CD4-positive, alpha-beta T cell treated with Interleukin-6 for 4 hours (primary cell): Measurements from ENCODE around the gene TMEM94.
A peak's percentile ranks its signal among the peaks of the same experiment; 100 is the strongest.

ENCODE experiments used
- DNase-seq: peaks from one replicate; pipeline ENCODE4 v3.0.0-alpha.2; 2020; ENCODE audit warnings: mixed read lengths

The TMEM94 gene

DNA sequence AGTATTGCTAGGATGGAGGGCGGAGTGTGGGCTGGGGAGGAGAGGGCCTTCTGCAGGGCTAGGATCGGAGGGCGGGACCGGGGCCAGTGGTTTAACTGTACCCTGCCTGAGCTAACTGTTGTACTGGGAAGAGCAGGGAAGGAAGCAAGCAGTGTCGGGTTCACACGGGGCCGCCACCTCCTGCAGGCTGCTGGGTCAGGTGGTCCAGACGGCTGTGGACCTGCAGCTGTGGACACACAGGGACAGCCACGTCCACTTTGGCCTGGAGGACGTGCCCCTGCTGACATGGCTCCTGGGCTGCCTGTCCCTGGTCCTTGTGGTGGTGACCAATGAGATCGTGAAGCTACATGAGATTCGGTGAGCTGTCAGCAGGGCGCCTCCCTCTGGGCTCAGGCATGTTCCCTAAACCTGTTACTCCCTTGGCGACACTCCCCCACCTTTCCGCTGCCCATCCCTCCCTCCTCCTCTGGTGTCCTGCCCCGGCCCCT, 42.3 kb downstream of the TMEM94 start:
- DNase-seq = no peak

DNA sequence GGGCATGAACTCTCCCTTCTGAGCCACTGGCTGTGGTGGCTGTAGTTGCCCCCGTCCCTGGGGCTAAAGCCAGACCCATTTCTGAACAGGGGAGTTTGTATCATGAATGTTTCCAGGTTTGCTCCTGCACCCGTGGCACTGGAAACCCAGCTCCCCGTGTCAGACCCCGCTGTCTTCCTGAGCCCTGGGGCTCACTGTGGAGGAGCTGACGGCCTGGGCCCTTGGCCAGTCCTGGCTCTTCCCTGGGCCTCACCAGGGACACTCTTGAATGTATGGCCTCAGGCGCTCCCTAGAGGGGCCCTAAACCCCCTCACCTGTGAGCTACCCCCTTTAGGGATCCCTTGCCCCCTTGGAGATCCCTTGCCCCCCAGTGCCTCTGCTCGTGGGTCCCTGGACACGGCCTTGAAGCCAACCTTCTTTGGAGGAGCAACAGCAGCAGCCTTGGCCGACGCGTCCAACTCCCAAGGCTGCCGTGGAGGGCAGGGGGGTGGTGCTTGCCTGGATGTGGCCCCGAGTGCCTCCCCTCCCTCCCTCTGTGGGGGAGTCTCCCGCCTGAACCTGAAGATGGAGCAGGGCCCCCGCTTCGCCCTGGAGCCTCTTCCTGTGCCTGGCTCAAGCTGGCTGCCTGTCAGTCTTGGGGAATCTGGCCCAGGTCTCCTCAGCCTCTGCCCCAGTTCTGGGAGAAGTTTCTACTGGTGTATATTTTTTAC, 43.0 kb downstream of the TMEM94 start:
- no peak for DNase-seq

DNA sequence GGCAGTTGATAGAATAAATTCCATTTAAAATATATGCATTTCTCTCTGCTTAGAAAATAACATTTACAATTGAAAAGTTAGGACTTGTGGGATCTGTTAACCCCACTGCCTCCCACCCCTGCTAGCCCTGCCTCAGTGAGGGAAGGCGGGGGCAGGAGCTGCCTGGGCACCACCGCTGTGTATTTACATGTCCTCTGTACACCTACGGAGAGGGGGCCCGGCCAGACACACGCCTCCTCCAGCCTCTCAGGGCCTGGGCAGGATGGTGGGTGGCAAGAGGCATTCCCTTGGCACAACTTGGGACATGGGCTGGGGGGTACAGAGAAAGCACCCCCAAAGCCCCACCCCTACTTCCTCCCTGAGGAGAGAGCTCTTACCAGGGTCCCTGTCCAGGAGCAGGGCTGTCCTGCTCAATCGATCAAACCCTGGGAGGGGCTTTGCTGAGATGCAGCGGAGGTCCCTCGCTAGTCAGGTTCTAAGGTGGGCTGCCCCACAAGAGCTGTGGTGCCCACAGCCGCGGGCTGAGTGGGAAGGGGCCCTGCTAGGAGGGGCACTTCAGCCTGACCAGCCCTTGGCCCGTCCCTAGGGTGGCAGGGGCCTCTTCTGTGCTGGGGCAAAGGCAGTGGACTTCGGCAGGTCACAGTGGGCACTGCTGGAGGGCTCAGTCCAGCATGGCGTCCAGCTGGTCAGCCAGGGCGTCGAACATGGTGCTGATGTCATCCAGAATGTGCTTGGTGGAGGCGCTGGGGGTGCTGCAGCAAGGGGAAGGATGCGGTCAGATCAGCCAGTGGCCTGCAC, 44.2 kb downstream of the TMEM94 start:
- DNase-seq = no peak

DNA sequence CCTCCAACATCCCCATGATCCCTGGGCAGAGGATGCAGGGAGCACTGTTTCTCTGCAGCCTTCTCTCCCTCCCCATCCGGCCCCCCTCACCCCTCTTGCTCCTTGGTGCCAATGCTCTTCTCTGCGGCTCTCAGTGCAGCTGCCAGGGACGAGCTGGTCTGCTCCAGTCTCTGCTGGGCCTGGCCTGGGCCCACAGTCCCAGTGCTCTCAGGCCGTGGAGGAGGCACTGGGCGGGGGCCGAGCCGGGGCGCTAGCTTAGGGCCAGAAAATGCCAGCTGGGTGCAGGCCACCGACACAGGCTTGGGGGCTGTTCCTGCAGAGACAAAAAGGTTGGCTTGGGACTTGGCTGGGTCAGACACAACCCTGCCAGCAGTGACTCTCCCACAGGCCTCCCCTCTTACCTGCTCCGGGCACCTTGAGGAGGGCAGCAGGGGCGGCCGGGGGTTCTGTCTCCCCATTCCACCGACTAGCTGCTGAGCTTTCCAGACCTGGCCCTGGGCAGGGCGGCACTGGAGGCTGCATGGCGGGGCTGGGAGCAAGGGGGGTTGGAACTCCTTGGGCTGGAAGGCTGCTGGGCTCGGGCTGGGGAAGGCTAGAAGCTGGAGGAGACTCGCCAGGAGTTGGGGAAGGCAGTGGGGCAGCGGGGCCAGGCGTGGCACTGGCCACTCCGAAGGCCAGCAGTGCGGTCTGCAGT, 45.1 kb downstream of the TMEM94 start:
- DNase-seq = no peak

DNA sequence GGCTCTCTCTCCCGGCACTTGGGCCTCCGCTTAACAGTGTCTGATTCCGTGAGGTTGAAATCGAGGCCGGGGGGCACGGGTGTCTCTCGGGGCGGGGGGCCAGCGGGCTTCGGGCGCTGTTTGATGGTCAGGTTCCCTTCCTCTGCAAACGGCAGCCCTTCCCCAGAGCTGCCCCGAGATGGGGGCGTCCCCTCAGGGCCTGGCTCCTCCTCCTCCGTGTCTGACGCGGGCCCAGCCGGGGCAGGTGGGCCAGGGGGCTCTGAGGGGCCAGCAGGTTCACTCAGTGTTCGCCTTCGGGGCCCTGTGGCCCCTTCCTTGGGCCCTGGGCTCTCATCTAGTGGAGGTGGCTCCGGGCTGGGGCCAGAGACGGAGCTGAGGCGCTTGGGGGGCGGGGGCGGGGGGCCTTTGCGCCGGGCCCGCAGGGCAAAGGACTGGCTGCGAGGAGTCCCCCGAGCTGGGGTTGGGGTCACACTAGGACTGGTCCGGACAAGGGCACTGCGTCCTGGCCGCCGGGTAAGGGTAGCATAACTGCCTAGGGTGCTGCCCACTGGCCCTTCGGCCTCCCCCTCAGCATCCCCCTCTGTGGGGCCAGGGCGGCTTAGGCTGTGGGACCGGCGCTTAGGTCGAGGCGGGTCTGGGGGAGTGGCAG, 45.8 kb downstream of the TMEM94 start:
- no peak for DNase-seq

DNA sequence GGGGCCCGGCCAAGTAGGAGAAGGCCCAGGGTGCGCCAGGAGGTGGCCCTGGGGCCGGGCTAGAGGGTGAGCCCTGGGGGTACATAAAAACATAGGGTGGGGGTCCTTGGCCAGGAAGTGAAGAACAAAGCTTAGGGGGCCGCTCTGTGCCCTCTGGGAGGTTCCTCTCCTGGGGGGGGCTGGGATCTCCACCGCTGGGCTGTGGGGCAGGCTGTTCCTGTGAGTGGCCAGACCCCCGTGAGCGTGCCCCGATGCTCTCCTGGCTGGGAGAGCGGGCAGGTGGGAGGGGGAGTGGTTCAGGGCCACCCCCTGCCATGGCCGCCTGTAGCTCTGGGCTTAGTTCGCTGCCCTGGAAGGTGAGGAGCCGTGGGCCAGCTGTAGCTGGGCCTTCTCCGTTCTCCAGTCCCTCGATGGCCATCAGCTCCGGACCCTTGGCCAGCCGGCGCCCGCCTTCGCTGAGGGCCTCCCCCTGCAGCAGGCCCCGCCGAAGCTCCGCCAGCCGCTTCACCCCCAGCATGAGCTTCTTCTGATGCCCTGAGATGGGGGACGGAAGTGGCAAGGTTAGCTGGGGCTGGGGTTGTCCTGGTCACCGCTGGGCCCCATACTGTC, 46.4 kb downstream of the TMEM94 start:
- DNase-seq = no peak

DNA sequence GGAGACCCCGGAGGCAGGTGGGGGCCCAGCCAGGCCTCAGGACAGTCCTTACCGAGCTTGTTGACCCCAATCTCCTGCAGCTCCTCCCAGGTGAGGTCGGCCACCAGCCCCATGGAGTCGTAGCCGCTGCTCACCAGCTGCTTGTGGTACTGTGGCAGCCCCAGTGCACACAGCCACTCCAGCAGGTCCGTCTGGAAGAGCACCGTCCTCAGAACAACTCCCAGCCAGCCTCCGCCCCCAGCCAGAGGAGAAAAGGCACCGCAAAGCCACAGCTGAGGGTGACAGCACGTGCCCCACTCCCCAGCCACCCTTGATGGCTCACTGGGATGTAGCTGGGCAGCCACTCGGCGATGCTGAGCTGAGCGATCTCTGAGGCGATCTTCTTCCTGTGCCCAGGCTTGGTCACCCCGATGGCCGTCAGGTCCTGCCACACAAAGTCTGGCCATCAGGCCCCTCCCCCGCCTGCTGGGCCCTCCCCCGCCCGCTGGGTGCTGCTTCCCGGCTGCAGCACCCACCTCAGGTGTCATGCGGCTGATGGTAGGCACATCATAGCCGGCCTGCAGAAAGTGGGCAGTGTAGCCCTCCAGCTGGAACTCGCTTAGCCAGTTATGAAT, 47.0 kb downstream of the TMEM94 start:
- DNase-seq = no peak

DNA sequence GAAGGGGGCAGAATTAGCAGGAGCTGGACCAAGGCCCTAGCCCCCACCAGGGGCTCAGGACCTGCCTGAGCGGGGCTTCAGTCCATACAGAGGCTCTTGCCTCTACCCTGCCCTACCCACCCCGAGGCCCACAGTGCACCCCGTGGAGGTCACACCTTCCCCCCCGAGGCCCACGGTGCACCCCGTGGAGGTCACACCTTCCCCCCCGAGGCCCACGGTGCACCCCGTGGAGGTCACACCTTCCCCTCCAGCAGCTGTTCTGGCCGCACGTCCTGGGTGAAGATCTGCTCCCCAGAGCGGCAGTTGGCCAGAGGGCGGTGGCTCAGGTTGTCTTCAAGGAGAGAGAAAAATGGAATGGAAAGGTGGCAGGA, 47.5 kb downstream of the TMEM94 start:
- no peak for DNase-seq

DNA sequence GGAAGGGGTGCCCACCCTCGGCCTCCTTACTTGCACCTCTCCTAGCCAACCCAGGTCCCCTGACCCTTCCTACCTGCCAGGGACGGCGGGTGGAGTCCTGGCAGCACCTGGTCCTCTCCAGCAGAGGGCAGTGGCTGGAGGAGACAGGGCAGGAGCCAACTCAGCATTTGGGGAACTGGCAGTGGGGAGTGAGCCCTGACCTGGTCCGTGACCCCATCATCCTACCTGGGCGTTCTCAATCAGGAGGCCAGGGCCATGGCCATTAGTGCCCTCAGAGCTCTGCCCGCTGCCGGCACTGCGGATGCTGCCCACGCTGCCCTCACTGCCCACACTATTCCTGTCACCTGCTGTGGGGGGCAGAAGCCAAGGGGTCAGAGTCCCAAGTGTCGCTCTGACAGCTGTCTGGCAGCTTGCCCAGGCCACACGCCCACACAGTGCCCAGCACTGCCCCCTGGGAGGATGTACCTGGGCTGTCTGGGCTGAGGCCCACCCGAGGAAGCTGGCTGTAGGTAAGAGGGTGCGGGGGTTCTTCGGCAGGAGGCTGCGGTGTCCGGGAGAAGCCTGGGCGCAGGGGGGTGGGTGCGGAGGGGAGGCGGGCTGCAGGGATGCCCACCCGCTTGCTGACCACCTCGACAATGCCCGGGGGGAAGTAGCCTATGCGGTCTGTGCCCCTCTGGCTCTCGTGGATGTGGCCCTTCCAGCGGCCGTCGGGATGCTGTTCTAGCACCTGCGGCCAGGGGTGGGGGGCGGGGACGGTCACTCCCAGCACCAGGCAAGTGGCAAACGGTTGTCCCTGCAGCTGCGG, 48.1 kb downstream of the TMEM94 start:
- DNase-seq = peak; percentile 56

DNA sequence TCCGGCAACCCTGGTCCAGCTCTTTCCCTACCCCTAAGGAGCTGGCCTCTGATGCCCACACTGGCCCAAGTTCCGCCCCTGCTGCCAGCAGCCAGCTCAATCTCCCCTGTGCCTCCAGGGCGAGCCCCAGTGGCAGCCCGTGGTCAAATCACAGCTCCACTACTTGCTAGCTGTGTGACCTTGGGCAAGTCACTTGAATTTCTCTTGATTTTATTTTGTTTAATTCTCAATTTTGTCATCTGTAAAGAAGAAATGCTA, 48.6 kb downstream of the TMEM94 start:
- no peak for DNase-seq

DNA sequence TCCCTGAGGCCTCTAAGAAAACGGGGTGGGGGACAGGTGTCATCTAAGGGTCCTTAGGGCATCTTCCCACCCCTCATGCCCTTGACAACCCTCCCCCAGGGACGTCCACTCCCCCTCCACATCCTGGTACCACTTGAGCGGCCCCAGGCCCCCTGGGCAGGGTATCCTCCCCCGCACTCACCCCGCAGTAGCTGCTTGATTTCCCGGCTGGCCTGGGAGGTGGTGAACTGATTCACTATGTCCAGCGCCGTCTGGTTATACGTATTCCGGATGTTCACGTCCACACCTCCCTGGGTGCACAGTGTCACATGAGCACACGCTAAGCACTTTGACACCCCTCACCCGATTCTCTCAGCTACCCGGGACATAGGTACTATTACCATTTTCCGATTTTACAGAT, 49.2 kb downstream of the TMEM94 start:
- no peak for DNase-seq

DNA sequence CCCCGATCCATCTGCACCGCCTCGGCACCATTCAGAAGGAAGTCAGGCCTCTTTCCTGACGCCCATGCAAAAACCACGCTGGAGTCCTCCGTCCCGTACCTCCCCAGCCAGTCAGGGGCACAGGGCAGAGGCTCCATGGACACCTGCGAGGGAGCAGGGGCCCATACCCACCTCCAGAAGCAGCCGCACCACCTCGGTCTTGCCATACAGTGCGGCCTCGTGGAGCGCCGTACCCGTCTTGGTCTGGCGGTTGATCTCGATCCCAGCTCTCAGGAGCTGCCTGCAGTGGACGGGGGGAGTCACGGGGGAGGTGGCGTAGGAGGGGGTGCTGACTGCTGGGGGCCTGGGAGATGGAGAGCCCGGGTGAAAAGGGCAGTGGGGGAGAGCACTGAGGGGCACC, 49.7 kb downstream of the TMEM94 start:
- DNase-seq = no peak

DNA sequence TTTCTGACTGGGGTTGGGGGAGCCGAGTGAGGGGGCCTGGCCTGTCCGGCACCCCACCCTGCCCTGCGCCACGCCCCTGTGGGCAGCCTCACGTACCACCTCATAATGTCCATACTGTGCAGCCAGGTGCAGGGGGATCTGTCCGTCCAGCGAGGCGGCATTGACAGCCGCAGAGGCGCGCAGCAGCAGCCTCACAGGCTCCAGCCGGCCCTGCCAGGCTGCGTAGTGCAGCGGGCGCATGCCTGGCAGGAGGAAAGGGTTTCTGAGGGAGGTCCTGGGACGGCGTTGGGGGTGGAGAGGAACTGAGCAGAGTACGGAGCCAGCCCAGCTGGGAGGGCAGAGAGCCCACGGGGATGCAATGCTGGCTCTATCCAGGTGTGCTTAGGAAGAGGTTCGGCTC, 50.5 kb downstream of the TMEM94 start:
- no peak for DNase-seq

DNA sequence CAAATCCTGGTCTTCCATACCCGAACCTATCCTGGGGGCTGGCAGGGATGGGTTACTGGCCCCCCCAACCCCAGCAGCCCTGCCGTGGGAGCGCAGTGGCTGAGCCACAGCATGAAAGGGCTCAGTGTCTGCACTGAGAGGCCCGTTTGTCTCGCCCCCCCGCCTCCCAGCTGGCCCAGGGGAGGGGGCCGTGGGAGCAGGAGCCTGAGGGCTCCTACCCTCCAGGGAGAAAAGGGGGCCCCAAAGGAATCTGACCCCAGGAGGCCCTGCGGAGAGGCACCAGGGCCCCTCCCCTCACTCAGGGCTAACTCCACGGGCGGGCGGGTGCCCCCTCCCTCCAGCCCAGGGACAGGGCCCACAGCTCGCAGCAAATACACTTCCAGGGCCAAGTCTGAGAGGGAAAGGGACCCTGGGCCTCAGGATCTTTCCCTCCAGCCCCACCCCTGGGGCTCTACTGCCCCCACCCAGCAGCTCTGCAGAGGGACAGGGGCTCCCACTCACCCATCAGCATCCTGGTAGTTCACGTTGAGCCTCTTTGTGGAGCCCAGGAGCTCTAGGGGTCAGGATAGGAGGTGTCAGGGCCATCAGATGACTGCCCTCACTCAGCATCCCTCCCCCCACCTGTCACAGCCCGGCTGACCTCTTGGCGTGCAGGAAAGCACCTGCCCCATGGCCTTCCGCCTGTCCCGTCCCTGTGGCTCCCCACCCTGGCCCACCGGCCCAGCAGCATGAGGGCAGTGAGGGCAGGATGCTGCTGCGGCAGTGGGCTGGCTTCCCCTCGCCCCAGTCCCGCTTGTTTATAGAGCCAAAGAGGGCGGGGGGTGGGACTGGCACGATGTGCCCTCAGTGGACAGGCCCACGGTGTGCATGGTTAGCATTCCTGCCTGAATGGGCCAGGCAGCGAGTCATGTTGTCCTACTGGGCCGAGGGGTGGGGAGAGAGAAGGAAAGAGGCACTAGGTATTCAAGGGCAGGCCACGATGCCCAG, 51.6 kb downstream of the TMEM94 start:
- no peak for DNase-seq

DNA sequence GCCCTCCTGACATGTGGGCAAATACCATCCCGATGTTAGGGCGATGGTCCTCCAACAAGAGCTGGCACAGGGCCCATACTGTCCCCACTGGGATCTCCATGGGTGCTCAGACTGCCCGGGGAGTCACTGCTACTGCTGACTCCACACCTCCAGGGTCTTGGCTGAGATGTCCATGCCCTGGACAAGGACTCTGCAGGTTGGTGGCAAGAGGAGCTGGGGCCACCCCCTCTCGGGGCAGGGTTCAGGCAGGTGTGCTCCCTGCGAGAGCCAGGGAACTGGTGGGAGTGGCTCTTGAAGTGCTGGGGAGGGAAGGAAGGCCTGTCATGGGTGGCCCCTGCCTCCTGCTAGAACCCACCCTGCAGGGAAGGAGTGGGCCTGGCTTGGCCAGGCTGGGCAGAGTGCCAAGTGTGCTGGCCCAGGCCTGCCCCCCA, 52.5 kb downstream of the TMEM94 start:
- no peak for DNase-seq

DNA sequence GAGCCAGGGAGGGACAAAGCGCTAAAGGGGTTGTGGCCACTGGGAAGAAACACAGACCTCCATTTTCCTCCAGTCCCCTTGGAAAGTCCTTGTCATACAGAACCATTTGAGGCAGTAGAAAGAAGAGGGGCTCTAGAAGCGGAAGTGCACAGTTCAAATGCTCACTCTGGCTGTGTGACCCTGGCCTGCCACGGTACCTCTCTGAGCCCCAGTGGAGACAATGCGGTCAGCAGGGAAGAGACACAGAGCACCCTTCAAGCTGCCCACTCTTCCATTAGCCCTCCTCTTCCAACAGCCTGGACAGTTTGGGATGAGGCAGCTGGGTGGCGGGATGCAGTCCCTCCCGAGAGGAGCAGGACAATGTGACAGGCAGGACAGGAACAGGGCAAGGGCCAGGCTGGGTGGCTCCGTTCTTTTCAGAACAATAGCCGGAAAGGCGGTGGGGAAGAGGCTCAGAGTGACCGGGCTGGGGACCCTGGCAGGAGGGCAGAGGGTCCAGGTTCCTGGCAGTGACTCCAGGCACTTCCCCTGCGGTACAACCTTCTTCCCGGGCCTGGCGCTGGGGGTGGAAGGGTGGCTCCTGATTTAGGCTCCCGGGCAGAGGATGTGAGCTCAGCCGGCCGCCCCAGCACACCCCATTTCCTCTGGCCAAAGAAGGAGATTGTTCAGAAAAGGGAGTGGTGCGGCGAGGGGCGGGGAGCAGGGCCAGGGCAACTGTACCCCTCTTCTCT, 53.3 kb downstream of the TMEM94 start:
- no peak for DNase-seq

DNA sequence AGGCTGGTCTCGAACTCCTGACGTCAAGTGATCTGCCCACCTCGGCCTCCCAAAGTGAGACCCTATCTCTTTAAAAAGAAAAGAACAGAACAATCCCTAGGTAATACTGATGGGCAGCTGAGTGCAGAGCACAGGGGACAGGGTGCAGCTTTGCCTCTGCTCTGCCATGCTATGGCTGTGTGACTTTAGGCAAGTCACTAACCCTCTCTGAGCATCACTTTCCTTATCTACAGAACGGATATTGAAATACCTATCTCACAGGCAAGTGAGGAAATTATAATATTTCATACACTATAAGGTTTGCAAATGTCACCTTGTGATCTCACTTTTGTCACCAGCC, 54.8 kb downstream of the TMEM94 start:
- no peak for DNase-seq

DNA sequence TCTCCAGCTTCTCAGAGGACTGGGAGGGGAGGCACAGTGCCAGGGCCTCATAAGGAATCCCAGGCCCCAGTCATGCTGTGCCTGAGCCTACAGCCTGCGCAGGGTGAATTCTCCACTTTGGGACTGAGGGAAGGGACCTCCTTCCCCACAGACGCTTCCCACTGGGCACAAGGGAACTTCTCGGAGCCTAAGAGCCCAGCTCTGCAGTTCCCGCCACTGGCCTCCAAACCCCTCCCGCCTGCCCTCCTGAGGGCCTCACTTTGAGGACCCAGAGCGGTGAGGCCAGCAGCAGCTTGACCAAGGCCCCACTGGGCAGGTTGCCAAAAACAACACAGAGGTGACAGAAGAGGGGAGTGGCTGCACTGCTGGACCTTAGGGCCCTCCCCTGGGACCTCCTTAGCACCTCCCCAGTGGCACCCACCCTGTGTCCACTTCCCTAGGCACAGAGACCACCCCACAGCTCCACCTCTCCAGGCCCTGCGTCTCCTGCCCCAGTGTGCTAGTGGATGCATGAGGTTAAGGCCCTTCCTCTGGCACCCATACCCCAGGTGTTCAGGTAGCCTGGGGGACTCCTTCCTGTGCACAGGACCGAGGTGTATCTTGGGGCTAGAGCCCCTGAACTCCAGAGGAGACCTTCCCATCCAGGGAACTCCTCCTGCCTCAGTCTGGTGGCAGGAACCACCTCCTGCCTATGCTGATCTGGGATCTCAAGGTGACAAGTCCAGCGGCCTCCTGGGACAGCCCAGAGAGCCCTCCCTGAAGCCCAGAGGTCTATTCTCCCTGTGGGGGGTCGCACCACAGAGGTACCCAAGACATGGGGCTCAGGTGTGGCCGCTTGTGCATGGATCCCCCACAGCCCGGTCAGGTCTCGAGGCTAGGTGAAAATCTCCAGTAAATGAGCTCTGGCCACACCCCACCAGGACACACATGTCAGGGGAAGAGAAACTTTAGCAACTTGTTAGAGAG, 55.5 kb downstream of the TMEM94 start:
- DNase-seq = no peak
